Measurements from ENCODE around the gene ZNF260. TPM values are rescaled to one million over a fixed set of nuclear protein-coding genes. Genes with fewer than 3 reads are reported as not detected.
"Not testable (repeated sequence)": the region's sequence is repeated elsewhere in the genome, so short reads cannot be mapped to it uniquely, and the experiment has no call there.

ZNF260 gene
- total and polyA plus RNA-seq, 5 donors: 4.5 to 11.1 (median 9.6) TPM

GRCh38 chr19:36527873-36528193 is 238 bp downstream of the ZNF260 start:
- intact Hi-C loops (cut with DNase I): no loop called here
- under 1% methylated on average over 13 of the region's 13 CpGs for WGBS
- Histone ChIP-seq H3K27ac (ENCODE audit: low read length) (peak overlapping the region; percentile 97), H3K4me3 (ENCODE audit: low read length) (peak overlapping the region; percentile 79), H3K27me3 (ENCODE audit: control insufficient read depth, insufficient read depth) (no peaks in the 10 kb centered on the region), H3K9me3 (ENCODE audit: control insufficient read depth, low read length) (no peaks in the 10 kb centered on the region), H3K4me1 (ENCODE audit: control insufficient read depth, insufficient read depth, low read length) (peaks cover 3% of the 10 kb centered on the region)
- ATAC-seq (no peak), DNase-seq (no peak)

DNA sequence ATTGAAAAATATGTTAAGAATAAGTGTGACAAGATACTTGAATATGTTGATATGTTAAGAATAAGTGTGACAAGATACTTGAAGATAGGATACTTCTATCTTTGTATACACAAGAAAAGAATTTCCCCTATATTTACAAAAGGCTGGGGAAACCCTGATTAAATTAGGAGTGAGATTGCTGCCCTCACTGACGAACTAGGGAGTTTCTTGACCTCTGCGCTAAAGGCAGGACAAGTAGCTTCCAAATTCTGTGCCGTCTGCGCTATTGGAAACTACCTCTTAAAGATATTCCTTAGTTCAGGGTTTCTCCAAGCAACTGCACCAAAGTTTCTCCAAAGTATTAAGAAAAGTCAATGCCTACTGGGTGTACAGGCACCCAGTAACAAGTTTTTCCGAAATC is 730 bp downstream of the ZNF260 start:
- intact Hi-C loops (cut with DNase I): no loop called here
- DNase-seq: no peak
- Histone ChIP-seq H3K27me3 (ENCODE audit: control insufficient read depth, insufficient read depth) (no peaks in the 10 kb centered on the region), H3K27ac (ENCODE audit: low read length) (no peak overlapping the region), H3K4me1 (ENCODE audit: control insufficient read depth, insufficient read depth, low read length) (peaks cover 3% of the 10 kb centered on the region), H3K4me3 (ENCODE audit: low read length) (peak overlapping the region; percentile 79), H3K9me3 (ENCODE audit: control insufficient read depth, low read length) (no peaks in the 10 kb centered on the region)
- 7% methylated on average over 5 of the region's 5 CpGs for WGBS
- no peak for ATAC-seq

- H3K9me3 ChIP-seq (ENCODE audit: control insufficient read depth, low read length): no peaks in the 10 kb centered on the region
- 74% methylated on average over 5 of the region's 5 CpGs for WGBS
These were observed 1.5 kb downstream of the ZNF260 start for GRCh38 chr19:36526581-36526980.

GRCh38 chr19:36524617-36525016 is 3.5 kb downstream of the ZNF260 start:
- Histone ChIP-seq H3K27me3 (ENCODE audit: control insufficient read depth, insufficient read depth) (no peaks in the 10 kb centered on the region), H3K9me3 (ENCODE audit: control insufficient read depth, low read length) (no peaks in the 10 kb centered on the region), H3K4me3 (ENCODE audit: low read length) (no peak overlapping the region), H3K27ac (ENCODE audit: low read length) (no peak overlapping the region), H3K4me1 (ENCODE audit: control insufficient read depth, insufficient read depth, low read length) (peaks cover 3% of the 10 kb centered on the region)
- intact Hi-C loops (cut with DNase I): no loop called here
- ATAC-seq (no peak), DNase-seq (no peak)
- WGBS: 97% methylated on average over 4 of the region's 4 CpGs

More at GRCh38 chr19:36526581-36526980, 1.5 kb downstream of the ZNF260 start:
- Histone ChIP-seq H3K4me3 (ENCODE audit: low read length) (no peak overlapping the region), H3K4me1 (ENCODE audit: control insufficient read depth, insufficient read depth, low read length) (peaks cover 3% of the 10 kb centered on the region), H3K27ac (ENCODE audit: low read length) (no peak overlapping the region), H3K27me3 (ENCODE audit: control insufficient read depth, insufficient read depth) (no peaks in the 10 kb centered on the region)
- intact Hi-C loops (cut with DNase I): no loop called here
- DNase-seq: no peak
- no peak for ATAC-seq

DNA sequence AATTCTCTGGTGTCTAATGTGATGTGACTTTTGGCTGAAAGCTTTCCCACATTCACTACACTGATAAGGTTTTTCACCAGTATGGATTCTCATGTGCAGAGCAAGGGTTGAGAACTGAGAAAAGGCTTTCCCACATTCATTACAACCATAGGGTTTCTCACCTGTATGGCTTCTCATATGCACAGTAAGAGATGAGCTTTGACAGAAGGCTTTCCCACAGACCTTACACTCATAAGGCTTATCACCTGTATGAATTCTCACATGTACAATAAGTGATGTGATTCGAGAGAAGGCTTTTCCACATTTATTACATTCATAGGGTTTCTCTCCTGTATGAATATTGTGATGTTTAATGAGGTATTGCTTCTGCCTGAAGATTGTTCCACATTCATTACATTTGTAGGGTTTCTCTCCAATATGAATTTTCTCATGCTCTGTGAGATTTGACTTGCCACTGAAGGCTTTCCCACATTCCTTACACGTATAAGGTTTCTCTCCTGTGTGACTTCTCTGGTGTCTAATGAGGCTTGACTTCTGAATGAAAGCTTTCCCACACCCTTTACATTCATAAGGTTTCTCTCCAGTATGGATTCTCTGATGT is 14.0 kb downstream of the ZNF260 start:
- Histone ChIP-seq H3K27me3 (ENCODE audit: control insufficient read depth, insufficient read depth) (no peaks in the 10 kb centered on the region), H3K27ac (ENCODE audit: low read length) (no peak overlapping the region), H3K9me3 (ENCODE audit: control insufficient read depth, low read length) (peaks cover 12% of the 10 kb centered on the region), H3K4me3 (ENCODE audit: low read length) (peak overlapping the region; percentile 32), H3K4me1 (ENCODE audit: control insufficient read depth, insufficient read depth, low read length) (no peaks in the 10 kb centered on the region)
- DNase-seq (no peak), ATAC-seq (no peak)
- intact Hi-C loops (cut with DNase I): no loop called here
- 98% methylated on average over 2 of the region's 2 CpGs for WGBS

DNA sequence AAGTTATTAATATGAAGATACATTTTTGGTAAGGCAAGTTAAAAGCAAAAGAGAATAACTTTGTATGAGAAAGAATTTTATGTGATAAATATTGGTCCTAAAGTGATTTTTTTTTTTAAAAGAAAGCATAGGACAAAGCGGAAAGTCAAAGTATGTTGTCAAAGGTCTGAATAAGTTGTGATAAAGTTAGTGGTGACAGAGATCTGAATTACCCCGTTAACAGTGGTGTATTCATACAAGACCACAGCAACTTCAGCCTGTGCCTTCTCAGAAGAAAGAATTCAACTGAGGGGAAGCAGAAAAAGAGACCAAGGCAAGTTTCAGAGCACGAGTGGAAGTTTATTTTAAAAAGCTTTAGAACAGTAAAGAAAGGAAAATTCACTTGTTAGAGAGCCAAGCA is 19.7 kb downstream of the ZNF260 start:
- ATAC-seq (no peak), DNase-seq (no peak)
- H3K27me3 ChIP-seq (ENCODE audit: control insufficient read depth, insufficient read depth): no peaks in the 10 kb centered on the region
- no peak overlapping the region for H3K27ac ChIP-seq (ENCODE audit: low read length)
- 91% methylated on average over 3 of the region's 3 CpGs for WGBS
- no peak overlapping the region for H3K4me3 ChIP-seq (ENCODE audit: low read length)
- intact Hi-C loops (cut with DNase I): no loop called here
- H3K4me1 ChIP-seq (ENCODE audit: control insufficient read depth, insufficient read depth, low read length): no peaks in the 10 kb centered on the region
- peaks cover 2% of the 10 kb centered on the region for H3K9me3 ChIP-seq (ENCODE audit: control insufficient read depth, low read length)

GRCh38 chr19:36501973-36502372 is 26.1 kb downstream of the ZNF260 start:
- DNase-seq (no peak), ATAC-seq (no peak)
- no peak overlapping the region for H3K4me3 ChIP-seq (ENCODE audit: low read length)
- H3K9me3 ChIP-seq (ENCODE audit: control insufficient read depth, low read length): peaks cover 2% of the 10 kb centered on the region
- intact Hi-C loops (cut with DNase I): no loop called here
- H3K27me3 ChIP-seq (ENCODE audit: control insufficient read depth, insufficient read depth): no peaks in the 10 kb centered on the region
- 93% methylated on average over 5 of the region's 5 CpGs for WGBS
- no peaks in the 10 kb centered on the region for H3K4me1 ChIP-seq (ENCODE audit: control insufficient read depth, insufficient read depth, low read length)
- no peak overlapping the region for H3K27ac ChIP-seq (ENCODE audit: low read length)

DNA sequence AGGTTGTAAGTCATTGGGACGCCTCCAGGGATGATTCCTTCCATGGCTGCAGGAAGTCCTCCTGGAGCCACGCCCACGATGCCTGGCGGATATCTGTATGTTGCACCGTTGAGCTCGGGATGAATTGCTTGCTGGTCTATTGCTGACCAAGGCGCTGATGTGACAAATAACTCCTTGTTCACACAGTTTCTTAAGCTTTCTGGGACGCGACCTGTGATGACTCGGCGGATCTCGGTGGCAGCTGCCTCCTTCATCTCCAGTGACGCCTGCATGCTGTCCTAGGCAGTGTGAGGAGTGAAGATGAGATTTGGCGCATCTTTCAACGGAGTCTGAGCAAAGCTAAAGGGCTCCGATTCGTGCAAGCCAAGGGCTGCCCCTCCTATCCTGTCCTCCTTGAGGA is 31.1 kb downstream of the ZNF260 start:
- Histone ChIP-seq H3K27ac (ENCODE audit: low read length) (no peak overlapping the region), H3K4me3 (ENCODE audit: low read length) (no peak overlapping the region), H3K4me1 (ENCODE audit: control insufficient read depth, insufficient read depth, low read length) (no peaks in the 10 kb centered on the region), H3K27me3 (ENCODE audit: control insufficient read depth, insufficient read depth) (no peaks in the 10 kb centered on the region), H3K9me3 (ENCODE audit: control insufficient read depth, low read length) (no peaks in the 10 kb centered on the region)
- 90% methylated on average over 17 of the region's 17 CpGs for WGBS
- intact Hi-C loops (cut with DNase I): no loop called here
- ATAC-seq (no peak), DNase-seq (no peak)

- intact Hi-C loops (cut with DNase I): not testable (repeated sequence)
- peak; percentile 38 to 84 (median 82) for DNase-seq
- WGBS: 66% methylated on average over 18 of the region's 18 CpGs
These were observed 35.2 kb downstream of the ZNF260 start for GRCh38 chr19:36492689-36493453.

DNA sequence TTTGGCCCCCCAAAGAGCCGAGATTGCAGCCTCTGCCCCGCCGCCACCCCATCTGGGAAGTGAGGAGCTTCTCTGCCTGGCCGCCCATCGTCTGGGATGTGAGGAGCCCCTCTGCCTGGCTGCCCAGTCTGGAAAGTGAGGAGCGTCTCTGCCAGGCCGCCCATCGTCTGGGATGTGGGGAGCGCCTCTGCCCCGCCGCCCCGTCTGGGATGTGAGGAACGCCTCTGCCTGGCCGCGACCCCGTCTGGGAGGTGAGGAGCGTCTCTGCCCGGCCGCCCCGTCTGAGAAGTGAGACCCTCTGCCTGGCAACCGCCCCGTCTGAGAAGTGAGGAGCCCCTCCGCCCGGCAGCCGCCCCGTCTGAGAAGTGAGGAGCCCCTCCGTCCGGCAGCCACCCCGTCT is 37.2 kb downstream of the ZNF260 start:
- DNase-seq: peak in 1 of 3 donors; percentile 54

More at GRCh38 chr19:36492689-36493453, 35.2 kb downstream of the ZNF260 start:
- not testable (repeated sequence) for H3K4me1 ChIP-seq (ENCODE audit: control insufficient read depth, insufficient read depth, low read length); H3K9me3 ChIP-seq (ENCODE audit: control insufficient read depth, low read length); H3K27ac ChIP-seq (ENCODE audit: low read length); H3K4me3 ChIP-seq (ENCODE audit: low read length); ATAC-seq; H3K27me3 ChIP-seq (ENCODE audit: control insufficient read depth, insufficient read depth)

DNA sequence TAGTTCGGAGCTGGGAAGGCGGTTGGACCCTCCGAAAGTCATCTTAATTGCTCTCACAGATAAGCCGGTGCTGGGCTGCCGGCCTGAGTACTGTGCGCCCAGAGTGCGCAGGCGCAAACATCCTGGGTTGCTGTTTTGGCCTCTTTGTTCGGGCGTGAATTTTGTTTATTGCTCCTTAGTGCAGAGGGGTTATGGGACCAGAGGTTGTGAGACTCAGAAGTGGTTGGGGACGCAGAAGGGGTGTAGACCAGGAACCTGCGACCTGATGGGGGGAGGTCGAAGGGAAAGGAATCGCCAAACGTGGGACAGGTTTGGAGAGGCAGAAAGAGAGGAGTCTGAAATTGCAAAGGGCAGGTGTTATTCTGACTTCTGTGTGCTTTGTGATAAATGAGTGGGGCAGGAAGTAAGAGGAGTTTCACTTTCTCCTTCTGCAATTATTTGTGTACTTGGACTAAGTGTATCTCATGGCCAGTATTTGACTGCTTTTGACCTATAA is 38.1 kb downstream of the ZNF260 start:
- WGBS: 6% methylated on average over 15 of the region's 15 CpGs
- Histone ChIP-seq H3K4me1 (ENCODE audit: control insufficient read depth, insufficient read depth, low read length) (no peaks in the 10 kb centered on the region), H3K27me3 (ENCODE audit: control insufficient read depth, insufficient read depth) (no peaks in the 10 kb centered on the region), H3K27ac (ENCODE audit: low read length) (peak overlapping the region; percentile 100), H3K4me3 (ENCODE audit: low read length) (peak overlapping the region; percentile 92), H3K9me3 (ENCODE audit: control insufficient read depth, low read length) (no peaks in the 10 kb centered on the region)
- ATAC-seq (peak; percentile 96), DNase-seq (peak; percentile 83 to 93 (median 91))
- intact Hi-C loops (cut with DNase I): no loop called here

More for the DNA sequence above, 37.2 kb downstream of the ZNF260 start:
- H3K4me1 ChIP-seq (ENCODE audit: control insufficient read depth, insufficient read depth, low read length); H3K27ac ChIP-seq (ENCODE audit: low read length); intact Hi-C loops (cut with DNase I); H3K9me3 ChIP-seq (ENCODE audit: control insufficient read depth, low read length); H3K27me3 ChIP-seq (ENCODE audit: control insufficient read depth, insufficient read depth); H3K4me3 ChIP-seq (ENCODE audit: low read length); ATAC-seq: not testable (repeated sequence)
- 96% methylated on average over 29 of the region's 29 CpGs for WGBS

Measured in right cardiac atrium (tissue), 5 donors.